Measurements from ENCODE around the gene SNX33.
"Not testable (repeated sequence)": the region's sequence is repeated elsewhere in the genome, so short reads cannot be mapped to it uniquely, and the experiment has no call there.

- TF ChIP-seq CTCF, EP300, POLR2A (IDR thresholded peaks at IDR 0.05): not testable (repeated sequence)
These were observed 30.6 kb downstream of the SNX33 start for GRCh38 chr15:75678324-75678690.
